Limb (tissue), 2 donors: ENCODE measurements around the gene C1QL1.

Experiments
- DNase-seq, 2 donors: peaks; one replicate each; pipeline ENCODE4 v3.0.0-alpha.2; 2016; ENCODE audit errors: extremely low spot score in 2 of 2

Gene C1QL1

DNA sequence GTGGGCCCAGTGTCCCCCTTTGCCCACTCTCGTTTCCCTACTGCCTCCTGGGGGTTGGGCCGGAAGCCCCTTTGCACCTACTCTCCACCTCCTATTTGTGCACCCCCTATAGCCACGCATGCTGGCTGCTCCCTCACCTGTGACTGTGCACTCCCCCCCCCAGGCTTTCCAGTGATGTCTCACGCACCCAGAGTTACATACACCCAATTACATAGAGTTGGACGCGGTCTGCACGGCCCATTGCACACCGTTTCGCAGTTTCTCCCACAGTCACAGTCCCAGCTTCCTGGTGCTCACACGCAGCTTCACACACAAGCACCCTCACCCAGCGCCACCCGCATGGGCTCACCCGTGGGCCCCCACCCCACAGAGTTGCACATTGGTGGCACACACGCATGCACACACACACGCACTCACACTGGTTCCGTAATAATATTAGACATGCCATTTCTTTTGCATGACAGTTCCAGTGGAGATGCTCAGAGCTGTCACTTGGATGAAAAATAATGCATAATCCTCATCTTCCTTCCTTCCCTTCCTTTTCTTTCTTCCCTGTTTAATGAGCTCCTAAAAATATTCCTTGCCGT lies 21.5 kb upstream of the C1QL1 start:
- DNase-seq, result no peak

DNA sequence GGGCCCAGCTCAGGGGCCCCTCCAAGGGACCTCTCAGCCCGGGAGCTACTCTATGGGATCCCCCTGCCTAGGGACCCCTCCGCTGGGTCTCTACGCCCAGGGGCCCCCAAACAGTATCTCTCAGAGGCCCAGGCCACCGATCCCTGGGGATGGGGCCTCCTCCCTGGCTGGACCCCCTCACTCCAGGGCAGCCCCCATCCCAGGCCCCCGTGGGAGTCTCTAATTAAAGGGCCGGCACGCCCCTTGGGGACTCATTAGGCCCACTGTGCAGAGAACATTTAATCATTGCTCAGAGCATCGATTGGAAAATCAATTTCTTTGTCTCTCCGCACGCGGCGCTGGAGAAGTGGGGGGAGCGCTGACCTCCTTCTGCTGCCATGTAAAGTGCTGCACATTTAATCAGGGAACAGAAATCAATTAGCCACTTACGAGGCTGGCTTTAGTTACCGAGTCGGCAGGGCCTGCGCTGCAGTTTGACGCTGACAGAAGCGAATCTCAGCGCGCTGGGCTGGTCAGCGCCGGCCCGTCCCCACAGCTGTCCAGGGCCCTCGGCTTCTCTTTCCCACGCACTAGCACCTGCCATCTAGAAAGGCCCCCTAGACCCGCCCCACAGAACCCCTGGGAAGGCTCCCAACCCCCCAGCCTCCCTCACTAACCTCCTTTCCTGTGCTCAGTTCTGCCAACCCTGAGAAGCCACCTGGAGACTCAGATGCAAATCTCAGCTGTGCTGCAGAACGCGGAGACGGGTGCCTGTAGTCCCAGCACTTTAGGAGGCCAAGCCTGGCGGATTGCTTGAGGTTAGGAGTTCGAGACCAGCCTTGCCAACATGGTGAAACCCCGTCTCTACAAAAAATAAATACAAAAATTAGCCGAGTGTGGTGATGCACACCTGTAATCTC lies 20.2 kb upstream of the C1QL1 start:
- no peak for DNase-seq

DNA sequence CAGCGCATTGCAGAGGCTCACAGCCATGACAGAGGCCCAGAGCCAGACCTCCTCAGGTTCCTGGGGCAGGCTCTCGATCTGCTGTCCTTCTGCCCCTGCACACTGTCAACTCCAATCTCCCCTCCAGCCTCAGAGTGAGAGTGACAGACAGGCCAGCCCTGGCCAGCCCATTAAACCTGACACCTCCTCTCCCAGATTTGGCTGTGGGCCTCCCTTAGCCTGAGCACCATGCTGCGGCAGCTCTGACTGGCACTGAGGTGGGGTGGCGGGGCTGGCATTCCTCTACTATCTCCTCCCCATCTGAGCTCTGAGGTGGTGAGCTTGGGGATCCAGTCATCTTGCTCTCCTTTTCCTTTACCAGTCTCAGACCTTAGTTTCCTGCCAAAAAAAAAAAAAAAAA lies 15.5 kb upstream of the C1QL1 start:
- DNase-seq, result no peak

DNA sequence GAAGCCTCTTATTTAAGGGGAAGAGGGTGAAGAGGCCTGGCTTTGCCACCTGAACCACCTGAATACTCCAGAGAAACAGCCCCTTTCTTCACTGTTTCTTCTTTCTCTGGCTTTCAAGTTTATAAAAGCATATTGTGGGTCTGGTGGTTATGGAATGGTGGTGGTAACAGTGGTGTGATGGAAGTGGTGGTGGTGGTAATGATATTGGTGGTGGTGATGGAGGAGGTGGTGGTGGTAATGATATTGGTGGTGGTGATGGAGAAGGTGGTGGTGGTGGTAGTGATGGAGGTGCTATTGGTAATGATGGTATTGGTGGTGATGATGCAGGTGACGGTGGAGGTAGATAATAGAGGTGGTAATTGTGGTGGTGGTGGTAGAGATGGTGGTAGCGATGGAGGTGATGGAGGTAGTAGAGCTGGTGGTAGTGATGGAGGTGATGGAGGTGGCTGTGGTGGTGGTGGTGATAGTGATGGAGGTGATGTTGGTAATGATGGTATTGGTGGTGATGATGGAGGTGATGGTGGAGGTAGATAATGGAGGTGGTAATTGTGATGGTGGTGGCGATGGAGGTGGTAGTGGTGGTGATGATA lies 14.1 kb upstream of the C1QL1 start:
- DNase-seq, result no peak

DNA sequence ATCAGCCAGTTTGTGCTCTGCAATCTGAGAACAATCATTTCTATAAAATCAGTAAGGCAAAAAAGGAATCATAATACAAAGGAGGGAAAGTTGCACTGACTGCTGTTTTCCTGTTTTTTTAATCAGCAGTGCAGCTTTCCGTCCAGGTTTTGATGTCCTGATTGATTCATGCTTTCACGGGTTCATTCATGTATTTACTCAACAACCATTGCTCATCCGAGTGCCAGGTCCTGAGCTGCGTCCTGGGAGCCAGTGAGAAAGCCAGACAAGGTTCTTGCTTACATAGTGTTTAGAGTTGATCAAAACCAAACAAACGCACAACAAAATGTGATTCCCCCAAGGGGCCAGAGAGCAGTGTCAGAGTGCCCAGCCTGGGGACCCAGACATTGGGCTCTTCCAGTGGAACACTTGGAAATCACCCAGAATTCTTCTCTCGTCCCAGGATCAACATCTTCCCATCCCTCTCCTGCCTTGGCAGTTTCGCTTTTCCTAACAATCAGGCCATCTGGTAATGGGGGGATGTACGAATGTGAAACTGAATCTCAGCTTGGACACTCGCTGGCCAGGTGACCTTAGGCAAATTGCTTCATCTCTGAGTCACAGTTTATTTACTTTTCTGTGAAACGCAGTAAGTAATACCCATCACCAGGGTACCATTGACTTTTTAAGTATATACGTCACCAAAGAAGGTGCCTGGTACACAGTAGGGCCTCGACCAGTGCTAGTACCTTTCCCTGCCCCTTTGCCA lies 13.3 kb upstream of the C1QL1 start:
- no peak for DNase-seq

DNA sequence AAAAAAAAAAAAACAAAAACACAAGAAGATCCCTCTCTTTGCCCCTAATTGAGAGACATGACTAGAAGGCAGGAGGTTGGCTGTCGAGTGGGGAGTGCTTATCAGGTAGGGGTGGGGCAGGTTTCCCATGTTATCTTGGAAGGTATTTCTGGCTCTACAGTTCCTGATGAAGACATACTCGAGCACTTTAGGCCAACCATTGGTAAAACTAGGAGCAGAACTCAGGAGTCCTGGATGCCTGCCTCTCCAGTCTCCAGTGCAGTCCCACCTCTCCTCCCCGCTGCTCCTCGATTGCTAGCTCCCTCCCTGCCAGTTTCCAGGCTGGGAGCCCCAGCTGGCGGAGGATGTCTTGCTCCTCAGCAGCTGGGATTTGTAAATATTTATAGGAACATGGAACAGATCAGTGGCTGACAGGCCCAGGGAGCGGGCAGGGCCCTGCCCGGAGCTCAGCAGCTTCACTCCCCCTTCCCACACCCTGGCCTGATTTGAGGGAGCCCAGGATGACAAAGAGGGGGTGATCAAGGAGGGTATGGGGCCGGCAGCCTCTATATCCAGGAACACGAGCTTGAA lies 11.4 kb upstream of the C1QL1 start:
- peak; percentile 61 to 65 for DNase-seq

DNA sequence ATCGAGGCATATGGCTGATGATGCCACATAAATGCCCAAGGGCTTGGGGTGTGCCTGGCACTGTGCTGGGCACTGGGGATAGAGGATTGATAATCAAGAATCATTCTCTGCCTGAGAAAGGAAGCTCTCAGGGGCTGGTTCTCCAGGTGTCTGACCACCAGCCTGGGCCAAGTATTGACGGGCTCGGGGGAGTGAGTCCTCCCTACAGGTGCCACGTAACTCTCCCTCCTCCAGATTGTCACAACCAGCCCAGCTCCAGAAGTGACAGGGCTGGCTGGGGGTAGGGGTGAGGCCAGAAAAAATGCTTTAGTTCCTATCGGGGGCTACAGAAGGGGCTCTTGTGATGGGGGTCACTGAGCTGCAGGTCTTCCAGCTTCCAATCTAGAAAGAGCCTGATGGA lies 10.7 kb upstream of the C1QL1 start:
- DNase-seq, result no peak

DNA sequence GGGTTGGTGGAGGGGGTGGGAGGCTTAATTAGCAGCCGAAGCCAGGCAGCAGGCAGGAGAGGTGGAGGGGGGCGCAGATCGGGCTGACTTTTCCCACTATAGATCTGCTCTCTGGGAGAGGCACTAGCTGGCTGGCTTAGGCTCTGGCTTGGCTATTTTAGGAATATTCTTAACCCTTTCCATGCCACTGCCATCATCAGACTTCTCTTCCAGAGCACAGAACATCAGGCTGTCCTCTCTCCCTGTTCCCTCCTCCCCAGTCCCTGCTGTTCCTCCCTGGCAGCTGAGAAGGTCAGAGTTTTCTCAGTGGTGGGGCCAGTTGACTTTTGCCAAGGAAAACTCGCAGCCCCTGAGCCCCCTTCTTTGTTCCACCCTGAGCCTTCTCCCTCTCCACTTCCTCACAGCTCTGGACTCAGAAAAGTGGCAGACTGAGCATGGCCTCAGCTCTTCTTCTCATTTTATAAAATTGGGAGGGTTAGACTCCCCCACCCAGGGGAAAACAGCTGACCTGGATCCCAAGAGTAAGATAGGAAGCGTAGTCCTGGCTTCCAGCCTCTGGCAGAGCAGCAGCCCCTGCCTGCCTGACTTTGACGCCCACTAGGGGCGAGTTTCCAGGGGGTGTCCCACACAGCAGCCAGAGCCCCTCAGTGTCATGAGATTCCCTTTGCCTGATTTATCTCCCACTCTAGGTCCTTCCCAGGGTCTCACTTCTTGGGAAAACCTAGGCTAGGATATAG lies 9.9 kb upstream of the C1QL1 start:
- no peak for DNase-seq

DNA sequence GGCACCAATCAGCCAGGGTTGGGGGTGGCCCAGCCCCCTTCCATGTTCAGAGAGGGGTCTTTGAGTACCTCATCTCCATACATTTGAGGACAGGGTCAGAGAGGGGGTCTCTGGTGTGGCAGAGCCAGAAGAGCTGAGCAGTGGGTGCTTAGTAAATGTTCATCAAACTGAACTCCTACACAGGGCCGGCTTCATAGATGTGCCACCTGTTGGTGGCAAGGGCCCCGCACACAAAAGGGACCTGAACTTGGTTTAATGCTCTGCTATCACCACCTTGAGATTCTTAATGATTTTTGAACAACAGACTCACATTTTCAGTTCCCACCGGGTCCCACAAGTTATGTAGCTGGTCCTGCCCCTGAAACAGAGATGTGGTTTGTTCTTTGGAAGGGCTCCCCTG lies 9.0 kb upstream of the C1QL1 start:
- DNase-seq, result no peak

DNA sequence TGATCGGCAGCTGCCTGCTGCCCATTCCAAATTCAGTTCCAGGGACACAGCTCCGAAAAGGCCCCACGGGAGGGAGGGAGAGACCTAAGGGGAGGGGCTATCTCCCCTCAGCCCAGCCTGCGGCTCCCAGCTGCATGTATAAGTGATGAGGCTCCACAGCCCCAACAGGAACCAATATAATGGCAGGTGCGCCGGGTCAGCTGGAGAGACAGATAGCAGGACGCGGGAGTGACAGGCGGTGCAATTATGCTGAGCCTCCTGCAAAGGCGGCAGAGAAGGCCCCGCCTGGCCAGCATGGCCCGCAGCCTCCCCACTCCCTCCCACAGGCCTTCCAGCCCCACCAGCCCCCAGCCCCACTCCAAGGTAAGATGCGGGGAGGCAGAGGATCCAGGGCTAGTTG lies 8.1 kb upstream of the C1QL1 start:
- no peak for DNase-seq

DNA sequence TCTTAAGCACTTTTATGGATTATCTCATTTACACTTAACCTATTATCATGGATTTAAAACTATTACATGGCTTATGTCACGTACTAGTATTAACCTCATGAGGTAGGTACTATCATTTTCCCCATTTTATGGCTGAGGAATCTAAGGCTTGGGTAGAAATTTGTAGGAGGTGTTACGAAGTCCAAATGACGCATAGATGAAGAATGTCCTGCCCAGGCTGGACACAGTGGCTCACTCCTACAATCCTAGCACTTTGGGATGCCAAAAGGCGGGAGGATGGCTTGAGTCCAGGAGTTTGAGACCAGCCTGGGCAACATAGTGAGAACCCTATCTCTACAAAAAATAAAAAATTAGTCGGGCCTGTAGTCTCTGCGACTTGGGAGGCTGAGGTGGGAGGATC lies 4.8 kb upstream of the C1QL1 start:
- no peak for DNase-seq

DNA sequence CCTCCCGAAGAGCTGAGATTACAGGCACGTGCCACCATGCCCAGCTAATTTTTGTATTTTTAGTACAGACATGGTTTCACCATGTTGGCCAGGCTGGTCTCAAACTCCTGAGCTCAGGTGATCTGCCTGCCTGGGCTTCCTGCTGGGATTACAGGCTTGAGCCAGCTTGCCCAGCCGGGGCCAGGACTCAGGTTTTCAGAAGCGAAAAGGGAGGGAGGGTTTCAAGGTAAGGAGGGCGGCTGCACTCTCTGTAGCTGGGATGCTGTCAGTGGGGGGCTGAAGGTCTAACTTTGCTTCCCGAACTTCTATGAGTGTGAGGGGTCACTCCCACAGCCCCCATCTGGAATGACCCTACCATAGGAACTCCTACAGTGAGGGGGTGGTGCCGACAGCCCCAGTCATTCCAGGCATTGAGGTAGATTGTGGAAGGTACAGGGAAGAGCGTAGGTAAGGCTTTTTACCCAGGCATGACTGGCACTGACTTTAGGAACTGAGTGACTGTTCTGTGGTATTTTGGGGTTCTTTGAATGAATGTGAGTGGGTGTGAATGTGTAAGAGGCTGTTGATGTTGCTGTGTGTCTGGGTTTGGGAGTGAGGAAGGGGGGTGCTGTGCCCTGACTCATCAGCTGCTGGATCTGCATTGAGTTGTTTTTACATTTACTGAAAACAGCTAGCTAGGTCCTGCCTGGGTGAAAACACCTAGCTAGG lies 3.8 kb upstream of the C1QL1 start:
- no peak for DNase-seq

DNA sequence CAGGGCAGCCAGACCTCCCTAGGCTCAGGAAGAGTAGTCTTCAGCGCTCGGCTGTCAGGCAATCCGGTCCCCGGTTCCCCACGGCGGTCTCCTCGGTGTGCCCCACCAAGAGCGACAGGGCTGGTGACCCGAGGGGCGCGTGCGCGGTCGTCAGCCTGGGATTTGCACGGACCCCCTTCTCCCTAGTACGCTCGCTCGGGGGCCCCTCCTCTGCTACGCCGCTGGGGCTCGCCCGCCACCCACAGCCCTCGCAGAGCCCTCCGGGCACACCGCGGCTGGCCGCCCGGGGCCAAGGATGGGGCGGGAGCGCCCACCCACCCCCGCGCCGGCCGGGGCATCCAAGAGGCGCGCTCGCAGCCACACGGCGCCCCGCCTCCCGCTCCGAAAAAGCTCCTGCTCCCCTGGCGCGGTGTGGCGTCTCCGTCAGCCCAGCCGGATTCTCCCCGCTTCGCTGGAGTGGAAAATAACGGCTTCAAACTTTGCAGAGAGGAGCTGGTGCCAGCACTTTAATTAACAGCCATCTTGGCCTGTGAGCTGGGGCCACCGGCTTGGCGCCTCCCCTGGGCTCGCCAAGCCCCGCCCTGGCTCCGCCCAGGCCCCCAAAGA lies 2.1 kb upstream of the C1QL1 start:
- DNase-seq, result peak in 1 of 2 donors; percentile 66

DNA sequence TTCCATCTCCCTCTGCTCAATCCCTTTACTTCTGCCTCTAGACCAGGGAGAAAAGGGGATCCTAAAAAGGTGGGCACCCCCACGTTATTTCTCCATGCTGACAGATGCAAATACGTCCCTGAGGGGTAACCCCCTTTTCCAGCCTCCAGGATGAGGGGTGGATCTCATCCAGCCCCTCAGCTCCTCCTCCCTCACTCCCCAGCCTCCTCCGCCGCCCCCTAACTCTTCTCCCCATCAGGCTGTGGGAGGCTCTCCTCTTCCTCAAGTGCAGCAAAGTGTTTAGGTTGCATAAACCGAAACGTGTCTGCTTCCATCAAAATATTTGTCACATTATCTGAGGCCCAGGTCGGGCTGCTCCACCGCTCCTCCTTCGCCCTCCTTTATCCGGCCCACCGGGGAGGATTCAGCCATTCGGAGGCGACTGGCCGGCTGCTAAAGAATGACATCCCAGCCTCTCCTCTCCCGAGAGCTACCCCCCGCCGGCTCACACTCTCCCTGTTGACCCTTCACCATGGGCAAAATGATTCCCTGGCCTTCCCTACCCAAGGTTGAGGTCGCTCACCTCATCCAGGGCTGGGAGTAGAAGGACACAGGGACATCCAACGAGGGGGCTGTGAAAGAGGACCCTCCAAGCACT lies 1.2 kb upstream of the C1QL1 start:
- no peak for DNase-seq

DNA sequence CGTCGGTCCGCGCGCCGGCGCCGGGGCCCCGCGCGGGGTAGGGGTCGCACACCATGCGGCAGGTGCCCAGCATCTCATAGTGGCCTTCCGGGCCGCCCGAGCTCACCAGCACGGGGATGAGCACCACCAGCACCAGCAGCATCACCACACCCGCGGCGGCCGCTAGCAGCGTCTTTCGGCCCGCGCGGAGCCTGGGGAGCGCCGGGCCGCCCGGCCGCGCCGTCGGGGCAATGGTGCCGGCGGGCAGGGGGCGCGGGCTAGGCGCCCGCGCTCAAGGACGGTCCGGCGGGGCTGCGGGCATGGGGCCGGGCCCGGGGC lies 237 bp downstream of the C1QL1 start:
- no peak for DNase-seq

DNA sequence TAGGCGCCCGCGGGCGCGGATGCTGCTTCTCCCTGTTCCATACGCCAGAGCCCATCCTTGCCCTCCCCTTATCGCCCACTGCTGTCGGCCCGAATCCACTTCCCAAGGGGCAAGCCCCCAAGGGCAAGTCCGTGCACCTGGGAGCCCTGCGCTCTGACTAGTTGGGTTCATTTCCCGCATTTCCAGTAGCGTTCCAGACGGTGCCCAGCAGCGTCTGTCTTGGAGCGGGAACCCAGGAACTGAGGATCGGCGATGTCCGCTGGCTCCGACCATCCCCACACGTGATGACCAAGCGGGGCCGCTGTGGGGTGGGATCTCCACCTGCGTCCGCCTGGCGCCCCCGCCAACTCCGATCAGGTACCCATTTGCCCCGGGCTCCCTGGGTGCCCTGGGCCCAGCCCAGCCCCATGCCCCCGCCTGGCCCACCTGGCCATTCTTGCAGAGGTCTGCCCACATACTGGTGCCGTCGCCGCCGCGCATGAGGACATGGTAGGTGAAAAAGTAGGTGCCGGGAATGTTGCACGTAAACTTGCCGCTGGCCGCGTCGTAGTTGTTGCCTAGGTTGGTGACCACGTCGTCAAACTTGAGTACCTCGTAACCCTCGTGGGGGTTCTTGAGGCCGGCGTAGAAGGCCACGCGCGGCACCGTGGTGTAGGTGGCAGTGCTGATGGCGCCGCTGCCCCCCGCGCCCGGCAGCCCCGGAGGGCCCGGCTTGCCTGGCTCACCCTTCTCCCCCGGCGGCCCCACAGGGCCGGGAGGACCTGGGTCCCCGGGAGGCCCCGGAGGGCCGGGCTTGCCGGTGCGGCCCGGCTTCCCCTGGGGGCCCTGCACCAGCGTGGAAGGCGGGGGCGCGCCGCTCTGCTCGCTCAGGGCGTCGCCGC lies 837 bp downstream of the C1QL1 start:
- peak in 1 of 2 donors; percentile 36 for DNase-seq

DNA sequence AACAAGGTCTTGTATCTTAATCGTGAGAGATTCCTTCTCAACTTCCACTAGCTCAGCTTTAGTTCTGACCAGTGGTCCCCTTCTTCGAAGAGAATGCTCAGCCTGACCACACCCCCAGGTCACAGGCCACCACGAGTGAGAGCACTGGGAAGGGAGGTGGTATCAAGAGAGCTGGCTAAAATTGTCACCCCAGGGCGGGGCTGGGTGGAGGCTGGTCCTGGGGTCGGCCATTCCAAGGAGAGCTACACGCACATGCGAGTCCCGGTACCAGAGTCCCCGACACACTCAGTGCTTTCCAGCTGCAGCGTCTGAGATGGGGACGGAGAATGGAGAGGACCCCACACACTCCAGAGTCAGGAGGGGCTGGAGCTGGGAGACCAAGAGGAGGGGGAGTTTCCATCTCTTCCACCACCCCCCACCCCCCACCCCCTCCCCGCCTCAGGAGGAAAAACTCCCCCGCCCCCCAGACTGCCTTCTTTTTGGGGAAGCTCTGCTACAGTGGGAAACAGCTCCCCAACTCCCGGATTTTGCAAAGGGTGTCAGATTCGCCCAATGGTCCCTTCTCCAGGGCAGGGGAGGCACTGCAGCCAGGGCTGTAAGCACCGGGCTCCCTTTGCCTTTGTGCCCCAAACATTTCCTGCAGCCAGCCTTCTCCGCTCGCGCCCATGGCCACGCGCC lies 1.6 kb downstream of the C1QL1 start:
- DNase-seq, result no peak
